Breast epithelium (tissue), 4 donors: ENCODE results near the gene CDK3. TPM values are rescaled to one million over a fixed set of nuclear protein-coding genes. Genes with fewer than 3 reads are reported as not detected.
"Not testable (repeated sequence)": the region's sequence is repeated elsewhere in the genome, so short reads cannot be mapped to it uniquely, and the experiment has no call there.

Experiments used
- DNase-seq, 2 donors: peaks; one replicate each; pipeline ENCODE4 v3.0.0-alpha.2; 2019; ENCODE audit warnings: low spot score in 2 of 2
- H3K27ac ChIP-seq, 2 donors: fragments of 200-600 bp; sonication (generic) in 1 of 2; one replicate each; pipeline ENCODE4 v1.5.1; 2016 to 2019; ENCODE audit warnings: mild to moderate bottlenecking in 1 of 2
- H3K27me3 ChIP-seq, 2 donors: fragments of 200-600 bp; sonication (generic) in 1 of 2; one replicate each; pipeline versions ENCODE4 v1.5.1 to v1.6.0; 2017 to 2019; ENCODE audit warnings: control low read depth in 1 of 2, mild to moderate bottlenecking in 1 of 2
- H3K36me3 ChIP-seq: fragments of 200-600 bp; one replicate; pipeline ENCODE4 v1.5.1; 2019
- H3K4me1 ChIP-seq, 2 donors: fragments of 200-600 bp; sonication (generic); one replicate each; pipeline ENCODE4 v1.5.1; 2016 to 2019; ENCODE audit warnings: control low read depth in 1 of 2
- H3K4me3 ChIP-seq, 3 donors: fragments of 200-600 bp; sonication (generic); 1 replicate in 2 of 3; 2 replicates in 1 of 3; pipeline ENCODE4 v1.5.1; 2016 to 2019; ENCODE audit warnings: mild to moderate bottlenecking in 3 of 3, moderate library complexity in 2 of 3
- H3K9me3 ChIP-seq, 2 donors: fragments of 200-600 bp; sonication (generic) in 1 of 2; one replicate each; pipeline ENCODE4 v1.5.1; 2016 to 2019; ENCODE audit warnings: control low read depth in 1 of 2
- CTCF ChIP-seq, 3 donors: fragments of 450-650 bp; IDR thresholded peaks; one replicate each; pipeline ENCODE4 v1.5.1; 2016 to 2017; ENCODE audit warnings: antibody characterized with exemption in 3 of 3, mild to moderate bottlenecking in 3 of 3, moderate library complexity in 3 of 3
- POLR2A ChIP-seq: fragments of 450-650 bp; IDR thresholded peaks from one replicate; pipeline ENCODE4 v1.6.1; 2016; ENCODE audit warnings: antibody characterized with exemption, mild to moderate bottlenecking, moderate library complexity
- POLR2AphosphoS5 ChIP-seq, 3 donors: sonication (generic); formaldehyde crosslinking; IDR thresholded peaks; one replicate each; pipeline ENCODE4 v1.6.1; 2017; ENCODE audit warnings: antibody characterized with exemption in 3 of 3
- intact Hi-C: fragments of 100-400 bp; cut with DNase I; formaldehyde crosslinking; loops from one replicate; pipeline ENCODE4 v1.15.1; 2023; ENCODE audit warnings: low total_unique reads
- total RNA-seq, 3 donors: library from RNA; depleted of rRNA; stranded (reverse); fragments of >200 nt; gene quantifications; one replicate each; pipeline ENCODE4 v1.1.0, GENCODE V29; 2016

The CDK3 gene
- total RNA-seq, 3 donors from 2014 or later, result 6.6 to 13.0 (median 9.5) TPM

- H3K9me3 ChIP-seq, result no peaks in the 10 kb centered on the region
- no peaks in the 10 kb centered on the region for H3K27me3 ChIP-seq
- DNase-seq, result no peak
- H3K27ac ChIP-seq, result no peak overlapping the region
- intact Hi-C loops, result no loop called here
- TF ChIP-seq CTCF (IDR thresholded peaks at IDR 0.05), result no peak
- TF ChIP-seq POLR2A, result no peak
- TF ChIP-seq POLR2AphosphoS5 (IDR thresholded peaks at IDR 0.05), result no peak
- no peaks in the 10 kb centered on the region for H3K36me3 ChIP-seq
- no peak overlapping the region for H3K4me3 ChIP-seq
- H3K4me1 ChIP-seq, result no peaks in the 10 kb centered on the region
Measured at GRCh38 chr17:75965468-75965867, 35.2 kb upstream of the CDK3 start.

- H3K4me3 ChIP-seq, intact Hi-C loops, H3K9me3 ChIP-seq, H3K36me3 ChIP-seq, DNase-seq, H3K27ac ChIP-seq, H3K27me3 ChIP-seq, H3K4me1 ChIP-seq: not testable (repeated sequence)
Measured at GRCh38 chr17:75969044-75969443, 31.6 kb upstream of the CDK3 start.

- H3K36me3 ChIP-seq, result no peaks in the 10 kb centered on the region
- H3K4me1 ChIP-seq, result no peaks in the 10 kb centered on the region
- H3K27ac ChIP-seq, result peak overlapping the region in 1 of 2 donors; percentile 39
- intact Hi-C loops, result no loop called here
- H3K9me3 ChIP-seq, result no peaks in the 10 kb centered on the region
- no peak for TF ChIP-seq POLR2AphosphoS5 (IDR thresholded peaks at IDR 0.05)
- TF ChIP-seq POLR2A, result no peak
- no peak for TF ChIP-seq CTCF (IDR thresholded peaks at IDR 0.05)
- no peak for DNase-seq
- H3K4me3 ChIP-seq, result no peak overlapping the region
- no peaks in the 10 kb centered on the region for H3K27me3 ChIP-seq
Measured at GRCh38 chr17:75970011-75970523, 30.6 kb upstream of the CDK3 start.

- H3K4me3 ChIP-seq, result no peak overlapping the region
- DNase-seq, result no peak
- H3K27me3 ChIP-seq, result no peaks in the 10 kb centered on the region
- no peaks in the 10 kb centered on the region for H3K4me1 ChIP-seq
- no peak overlapping the region for H3K27ac ChIP-seq
- no peaks in the 10 kb centered on the region for H3K36me3 ChIP-seq
- intact Hi-C loops, result no loop called here
- no peaks in the 10 kb centered on the region for H3K9me3 ChIP-seq
- TF ChIP-seq CTCF (IDR thresholded peaks at IDR 0.05), result no peak
- TF ChIP-seq POLR2AphosphoS5 (IDR thresholded peaks at IDR 0.05), result no peak
- TF ChIP-seq POLR2A, result no peak
Measured at GRCh38 chr17:75970626-75971025, 30.0 kb upstream of the CDK3 start.

- peak overlapping the region; percentile 32 to 57 for H3K27ac ChIP-seq
- H3K9me3 ChIP-seq, H3K4me3 ChIP-seq, H3K4me1 ChIP-seq, H3K36me3 ChIP-seq, intact Hi-C loops, H3K27me3 ChIP-seq, DNase-seq: not testable (repeated sequence)
Measured at GRCh38 chr17:75975187-75975586, 25.5 kb upstream of the CDK3 start.

GRCh38 chr17:75975757-75976174 is 24.9 kb upstream of the CDK3 start:
- Histone ChIP-seq H3K36me3 (no peaks in the 10 kb centered on the region), H3K9me3 (no peaks in the 10 kb centered on the region), H3K27me3 (no peaks in the 10 kb centered on the region), H3K4me1 (peaks cover 0 to 6% of the 10 kb centered on the region in 2 donors), H3K4me3 (peak overlapping the region in 2 of 3 donors; percentile 0 to 5), H3K27ac (peak overlapping the region; percentile 57 to 70)
- no peak for DNase-seq
- intact Hi-C loops, result no loop called here
- TF ChIP-seq POLR2A (no peak), CTCF (IDR thresholded peaks at IDR 0.05) (no peak), POLR2AphosphoS5 (IDR thresholded peaks at IDR 0.05) (no peak)
